ENCODE measurements around the gene EEF1E1. TPM values are rescaled to one million over a fixed set of nuclear protein-coding genes. Genes with fewer than 3 reads are reported as not detected.

EEF1E1 gene
- total RNA-seq, 1 donor from 2014 or later, result 119 TPM

DNA sequence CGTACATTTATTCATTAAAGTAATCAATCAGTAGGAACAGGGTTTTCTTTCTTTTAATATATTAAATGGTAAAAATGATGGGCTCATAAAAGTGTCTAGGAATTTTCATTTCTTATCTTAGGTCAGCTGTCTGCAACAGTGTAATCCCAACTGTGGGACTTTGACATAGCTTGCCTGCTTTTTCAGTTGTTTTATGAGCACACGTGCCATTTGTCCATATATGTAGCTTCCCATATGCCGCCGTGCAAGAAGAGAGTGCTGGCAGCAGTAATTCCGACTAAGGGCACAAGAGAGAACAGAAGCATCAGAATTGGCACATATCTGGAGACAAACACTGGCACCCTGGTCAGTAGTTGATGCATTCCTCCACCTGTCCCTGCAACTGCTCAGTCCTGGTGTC lies 20.9 kb upstream of the EEF1E1 start:
- Histone ChIP-seq H3K36me3 (no peaks in the 10 kb centered on the region), H3F3A (ENCODE audit: low read depth) (no peaks in the 10 kb centered on the region), H4K20me1 (ENCODE audit: low read depth) (no peaks in the 10 kb centered on the region), H2AFZ (replicated peaks) (no peak overlapping the region), H3K79me2 (ENCODE audit: low read depth) (no peaks in the 10 kb centered on the region), H3K27ac (no peak overlapping the region), H3K27me3 (no peaks in the 10 kb centered on the region), H3K4me3 (no peak overlapping the region), H3K9ac (no peak overlapping the region), H3K4me1 (no peaks in the 10 kb centered on the region), H3K4me2 (no peak overlapping the region), H3K9me3 (ENCODE audit: low read depth) (no peaks in the 10 kb centered on the region)
- Mint-ChIP-seq H3K9me3 (peaks cover 5% of the 10 kb centered on the region), H3K36me3 (no peaks in the 10 kb centered on the region), H3K27me3 (ENCODE audit: insufficient read depth, low read depth) (no peaks in the 10 kb centered on the region), H3K4me3 (no peak overlapping the region), H3K4me1 (no peaks in the 10 kb centered on the region), H3K27ac (no peak overlapping the region)
- DNase-seq (ENCODE audit: low spot score), result no peak
- TF ChIP-seq, protein P1, sequence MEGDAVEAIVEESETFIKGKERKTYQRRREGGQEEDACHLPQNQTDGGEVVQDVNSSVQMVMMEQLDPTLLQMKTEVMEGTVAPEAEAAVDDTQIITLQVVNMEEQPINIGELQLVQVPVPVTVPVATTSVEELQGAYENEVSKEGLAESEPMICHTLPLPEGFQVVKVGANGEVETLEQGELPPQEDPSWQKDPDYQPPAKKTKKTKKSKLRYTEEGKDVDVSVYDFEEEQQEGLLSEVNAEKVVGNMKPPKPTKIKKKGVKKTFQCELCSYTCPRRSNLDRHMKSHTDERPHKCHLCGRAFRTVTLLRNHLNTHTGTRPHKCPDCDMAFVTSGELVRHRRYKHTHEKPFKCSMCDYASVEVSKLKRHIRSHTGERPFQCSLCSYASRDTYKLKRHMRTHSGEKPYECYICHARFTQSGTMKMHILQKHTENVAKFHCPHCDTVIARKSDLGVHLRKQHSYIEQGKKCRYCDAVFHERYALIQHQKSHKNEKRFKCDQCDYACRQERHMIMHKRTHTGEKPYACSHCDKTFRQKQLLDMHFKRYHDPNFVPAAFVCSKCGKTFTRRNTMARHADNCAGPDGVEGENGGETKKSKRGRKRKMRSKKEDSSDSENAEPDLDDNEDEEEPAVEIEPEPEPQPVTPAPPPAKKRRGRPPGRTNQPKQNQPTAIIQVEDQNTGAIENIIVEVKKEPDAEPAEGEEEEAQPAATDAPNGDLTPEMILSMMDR (IDR thresholded peaks at IDR 0.05), result no peak
- TF ChIP-seq EZH2phosphoT487 (IDR thresholded peaks at IDR 0.05), result no peak
- no peak for TF ChIP-seq EZH2 (IDR thresholded peaks at IDR 0.05)

DNA sequence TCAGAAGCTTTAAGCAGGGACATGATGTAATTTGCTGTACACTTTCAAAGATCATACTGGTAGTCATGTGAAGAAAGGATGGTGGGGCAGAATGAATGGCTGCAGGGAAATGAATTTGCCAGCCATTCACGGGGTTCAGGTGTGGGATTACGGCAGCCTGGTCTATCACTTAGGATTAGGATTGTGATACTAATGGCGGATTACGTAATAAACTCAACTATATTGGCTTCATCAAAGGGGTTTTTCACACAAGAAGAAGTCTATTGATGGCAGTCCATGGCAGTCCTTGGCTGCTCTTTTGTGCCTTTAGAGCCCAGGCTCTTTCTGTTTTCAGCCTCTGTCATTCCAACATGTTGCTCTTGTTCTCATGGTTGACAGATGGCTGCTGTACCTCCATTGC lies 12.6 kb upstream of the EEF1E1 start:
- Histone ChIP-seq H3K9ac (no peak overlapping the region), H3K36me3 (no peaks in the 10 kb centered on the region), H3K9me3 (ENCODE audit: low read depth) (no peaks in the 10 kb centered on the region), H2AFZ (replicated peaks) (no peak overlapping the region), H3K79me2 (ENCODE audit: low read depth) (no peaks in the 10 kb centered on the region), H3F3A (ENCODE audit: low read depth) (no peaks in the 10 kb centered on the region), H3K4me1 (no peaks in the 10 kb centered on the region), H3K4me3 (no peak overlapping the region), H3K27me3 (no peaks in the 10 kb centered on the region), H3K27ac (no peak overlapping the region), H4K20me1 (ENCODE audit: low read depth) (no peaks in the 10 kb centered on the region), H3K4me2 (no peak overlapping the region)
- TF ChIP-seq, protein P1 (IDR thresholded peaks at IDR 0.05), result no peak
- TF ChIP-seq EZH2phosphoT487 (IDR thresholded peaks at IDR 0.05), result no peak
- TF ChIP-seq EZH2 (IDR thresholded peaks at IDR 0.05), result no peak
- H3K4me3 Mint-ChIP-seq, result no peak overlapping the region
- no peaks in the 10 kb centered on the region for H3K4me1 Mint-ChIP-seq
- peaks cover 5% of the 10 kb centered on the region for H3K27me3 Mint-ChIP-seq (ENCODE audit: insufficient read depth, low read depth)
- DNase-seq (ENCODE audit: low spot score), result no peak
- H3K36me3 Mint-ChIP-seq, result no peaks in the 10 kb centered on the region
- no peak overlapping the region for H3K27ac Mint-ChIP-seq
- no peaks in the 10 kb centered on the region for H3K9me3 Mint-ChIP-seq

DNA sequence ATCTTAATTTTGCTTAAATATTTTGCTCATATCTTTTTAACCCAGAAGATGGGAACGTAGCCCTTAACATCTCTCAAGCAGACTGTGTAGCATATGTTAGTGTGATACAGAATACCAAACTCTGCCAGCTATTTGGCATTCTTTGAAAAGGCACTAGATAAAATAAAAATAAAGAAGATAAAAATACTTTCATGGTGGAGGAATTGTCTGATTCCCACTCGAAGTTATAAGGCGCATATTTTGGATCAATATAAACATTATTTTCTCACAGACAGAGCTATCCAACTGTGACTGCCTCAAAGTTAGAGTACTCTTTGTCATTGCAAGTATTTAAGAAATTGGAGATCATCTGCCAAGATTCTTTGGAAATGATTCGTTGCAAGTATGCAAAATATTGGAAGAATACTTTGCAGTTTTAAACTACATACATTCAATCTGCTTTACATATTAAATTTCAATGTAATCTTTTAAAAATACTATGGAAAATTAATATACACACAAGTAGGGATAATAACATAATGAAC lies 10.8 kb upstream of the EEF1E1 start:
- Mint-ChIP-seq H3K4me1 (peaks cover 2% of the 10 kb centered on the region), H3K36me3 (no peaks in the 10 kb centered on the region), H3K9me3 (no peaks in the 10 kb centered on the region), H3K4me3 (no peak overlapping the region), H3K27me3 (ENCODE audit: insufficient read depth, low read depth) (peaks cover 5% of the 10 kb centered on the region), H3K27ac (no peak overlapping the region)
- no peak overlapping the region for H3K4me2 ChIP-seq
- no peaks in the 10 kb centered on the region for H3F3A ChIP-seq (ENCODE audit: low read depth)
- H3K27ac ChIP-seq, result no peak overlapping the region
- no peaks in the 10 kb centered on the region for H3K27me3 ChIP-seq
- H2AFZ ChIP-seq (replicated peaks), result no peak overlapping the region
- no peak for DNase-seq (ENCODE audit: low spot score)
- H4K20me1 ChIP-seq (ENCODE audit: low read depth), result no peaks in the 10 kb centered on the region
- H3K79me2 ChIP-seq (ENCODE audit: low read depth), result no peaks in the 10 kb centered on the region
- no peak overlapping the region for H3K4me3 ChIP-seq
- H3K36me3 ChIP-seq, result no peaks in the 10 kb centered on the region
- TF ChIP-seq, protein P1 (IDR thresholded peaks at IDR 0.05), result no peak
- TF ChIP-seq EZH2 (IDR thresholded peaks at IDR 0.05) (no peak), EZH2phosphoT487 (IDR thresholded peaks at IDR 0.05) (no peak)
- H3K4me1 ChIP-seq, result peaks cover 3% of the 10 kb centered on the region
- no peaks in the 10 kb centered on the region for H3K9me3 ChIP-seq (ENCODE audit: low read depth)
- no peak overlapping the region for H3K9ac ChIP-seq

All from neural progenitor cell (in vitro differentiated cells).